Mucosa of descending colon (tissue), 3 donors: Measurements from ENCODE around the gene PRRX2. TPM values are rescaled to one million over a fixed set of nuclear protein-coding genes. Genes with fewer than 3 reads are reported as not detected.

Experiments
- ATAC-seq: fragments of 200-7000 bp; cut with Tn5 transposase; one replicate; pipeline ENCODE4 v1.9.1; 2020; ENCODE audit warnings: mild to moderate bottlenecking, moderate library complexity
- DNase-seq, 3 donors: peaks; one replicate each; pipeline ENCODE4 v3.0.0-alpha.2; 2020
- H3K36me3 ChIP-seq: fragments of 200-600 bp; one replicate; pipeline ENCODE4 v1.8.0; 2021; ENCODE audit warnings: low read depth, mild to moderate bottlenecking
- H3K4me1 ChIP-seq: fragments of 200-600 bp; one replicate; pipeline ENCODE4 v1.8.0; 2021; ENCODE audit warnings: low read depth, mild to moderate bottlenecking
- H3K4me3 ChIP-seq: fragments of 200-600 bp; one replicate; pipeline ENCODE4 v1.8.0; 2021; ENCODE audit warnings: mild to moderate bottlenecking
- H3K9me3 ChIP-seq: fragments of 200-600 bp; one replicate; pipeline ENCODE4 v1.8.0; 2021; ENCODE audit warnings: mild to moderate bottlenecking
- intact Hi-C, 2 donors: fragments of 100-400 bp; cut with DNase I in 1 of 2; cut with micrococcal nuclease in 1 of 2; formaldehyde crosslinking; loops; one replicate each; pipeline versions ENCODE4 v1.11.0 to v1.11.1; 2022; cut with DNase I, micrococcal nuclease
- total RNA-seq, 3 donors: library from RNA; stranded (reverse); fragmentation: NEBNext Ultra II Directional in 2 of 3; extraction: Animal tissue kit (Norgen Biotek cat#: 25700) in 2 of 3; gene quantifications; one replicate each; pipeline versions ENCODE4 v1.2.1 to v1.2.4, GENCODE V29; 2021 to 2023
- TF ChIP-seq, protein P1 (sequence below): fragments of 200-600 bp; IDR thresholded peaks from one replicate; pipeline ENCODE4 v1.8.0; 2022; ENCODE audit warnings: antibody characterized with exemption, mild to moderate bottlenecking
- donor health status: DM: no; HTN: no; CAD: no; lungs with moderate emphysema.
- donor health status: DM: no; HTN: no; CAD: no.
- donor health status: DM: no; HTN: yes; CAD: no.

The PRRX2 gene
- total RNA-seq, 3 donors from 2014 or later = 0.38 to 1.6 (median 0.89) TPM

DNA sequence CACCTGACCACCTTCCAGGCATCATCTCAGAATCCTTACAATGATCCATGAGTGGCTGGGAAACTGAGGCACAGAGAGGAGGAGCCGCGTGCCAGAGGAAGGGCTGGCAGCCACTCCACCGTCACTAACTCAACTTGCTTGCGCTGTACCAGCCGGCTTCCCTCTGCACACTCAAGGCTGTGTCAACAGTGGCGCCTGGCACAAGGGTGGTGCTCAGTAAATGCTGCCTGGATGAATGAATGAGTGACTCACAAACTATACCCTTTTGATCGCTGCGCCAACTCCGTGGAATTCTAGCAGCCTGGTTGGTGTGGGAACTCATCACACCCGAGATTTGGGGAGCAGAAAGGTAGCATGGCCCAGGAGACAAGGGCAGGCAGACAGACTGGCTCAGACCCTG is 21.9 kb downstream of the PRRX2 start:
- Histone ChIP-seq H3K4me3 (no peak overlapping the region), H3K4me1 (no peaks in the 10 kb centered on the region), H3K36me3 (no peaks in the 10 kb centered on the region), H3K9me3 (no peaks in the 10 kb centered on the region)
- intact Hi-C loops = no loop called here
- ATAC-seq = peak; percentile 76
- TF ChIP-seq, protein P1, sequence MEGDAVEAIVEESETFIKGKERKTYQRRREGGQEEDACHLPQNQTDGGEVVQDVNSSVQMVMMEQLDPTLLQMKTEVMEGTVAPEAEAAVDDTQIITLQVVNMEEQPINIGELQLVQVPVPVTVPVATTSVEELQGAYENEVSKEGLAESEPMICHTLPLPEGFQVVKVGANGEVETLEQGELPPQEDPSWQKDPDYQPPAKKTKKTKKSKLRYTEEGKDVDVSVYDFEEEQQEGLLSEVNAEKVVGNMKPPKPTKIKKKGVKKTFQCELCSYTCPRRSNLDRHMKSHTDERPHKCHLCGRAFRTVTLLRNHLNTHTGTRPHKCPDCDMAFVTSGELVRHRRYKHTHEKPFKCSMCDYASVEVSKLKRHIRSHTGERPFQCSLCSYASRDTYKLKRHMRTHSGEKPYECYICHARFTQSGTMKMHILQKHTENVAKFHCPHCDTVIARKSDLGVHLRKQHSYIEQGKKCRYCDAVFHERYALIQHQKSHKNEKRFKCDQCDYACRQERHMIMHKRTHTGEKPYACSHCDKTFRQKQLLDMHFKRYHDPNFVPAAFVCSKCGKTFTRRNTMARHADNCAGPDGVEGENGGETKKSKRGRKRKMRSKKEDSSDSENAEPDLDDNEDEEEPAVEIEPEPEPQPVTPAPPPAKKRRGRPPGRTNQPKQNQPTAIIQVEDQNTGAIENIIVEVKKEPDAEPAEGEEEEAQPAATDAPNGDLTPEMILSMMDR = no peak
- no peak for DNase-seq

GRCh38 chr9:129688285-129689043 is 23.0 kb downstream of the PRRX2 start:
- H3K4me3 ChIP-seq = no peak overlapping the region
- intact Hi-C loops = no loop called here
- H3K9me3 ChIP-seq = no peaks in the 10 kb centered on the region
- TF ChIP-seq, protein P1 = no peak
- DNase-seq (no peak), ATAC-seq (no peak)
- no peaks in the 10 kb centered on the region for H3K4me1 ChIP-seq
- H3K36me3 ChIP-seq = no peaks in the 10 kb centered on the region

GRCh38 chr9:129692534-129692933 is 27.1 kb downstream of the PRRX2 start:
- intact Hi-C loops = no loop called here
- no peak for DNase-seq
- TF ChIP-seq, protein P1 = no peak

GRCh38 chr9:129693741-129694140 is 28.3 kb downstream of the PRRX2 start:
- TF ChIP-seq, protein P1 = no peak
- intact Hi-C loops = no loop called here
- DNase-seq (no peak), ATAC-seq (no peak)
- H3K36me3 ChIP-seq = no peaks in the 10 kb centered on the region
- H3K9me3 ChIP-seq = no peaks in the 10 kb centered on the region
- peaks cover 5% of the 10 kb centered on the region for H3K4me1 ChIP-seq
- H3K4me3 ChIP-seq = no peak overlapping the region

More at GRCh38 chr9:129692534-129692933, 27.1 kb downstream of the PRRX2 start:
- ATAC-seq = no peak
- H3K36me3 ChIP-seq = no peaks in the 10 kb centered on the region
- H3K9me3 ChIP-seq = no peaks in the 10 kb centered on the region
- H3K4me3 ChIP-seq = no peak overlapping the region
- peaks cover 5% of the 10 kb centered on the region for H3K4me1 ChIP-seq

GRCh38 chr9:129694243-129694646 is 28.8 kb downstream of the PRRX2 start:
- DNase-seq (no peak), ATAC-seq (no peak)
- H3K9me3 ChIP-seq = no peaks in the 10 kb centered on the region
- H3K4me1 ChIP-seq = peaks cover 5% of the 10 kb centered on the region
- TF ChIP-seq, protein P1 = no peak
- no peak overlapping the region for H3K4me3 ChIP-seq
- intact Hi-C loops = no loop called here
- no peaks in the 10 kb centered on the region for H3K36me3 ChIP-seq
